Caco-2 (cell line): ENCODE measurements around the gene ABCG5. TPM values are rescaled to one million over a fixed set of nuclear protein-coding genes. Genes with fewer than 3 reads are reported as not detected.

ENCODE experiments used
- BruUV-seq: library from RNA; stranded (reverse); fragments of 400-500 nt; replicated peaks from 2 replicates; lab custom pipeline; 2021; lab: Mats Ljungman, UMichigan
- CTCF ChIA-PET: fragments of 300-600 bp; sonication (Branson Sonifier 250); formaldehyde crosslinking; loops from one replicate; lab custom pipeline; 2022; ENCODE audit warnings: antibody characterized with exemption; lab: Charles Lee
- POLR2A ChIA-PET: fragments of 300-600 bp; sonication (Branson Sonifier 250); formaldehyde crosslinking; loops from one replicate; lab custom pipeline; 2022; ENCODE audit warnings: antibody characterized with exemption; lab: Charles Lee
- DNase-seq, 2 experiments: peaks; one replicate each; pipeline versions ENCODE4 v3.0.0 to v3.0.0-alpha.2; 2020 to 2022
- H3K27me3 ChIP-seq: replicated peaks from 2 replicates; pipeline ENCODE4 v1.6.0; 2011; ENCODE audit warnings: low read length; ENCODE audit not compliant: control insufficient read depth, insufficient read depth
- H3K36me3 ChIP-seq: 2 replicates; pipeline ENCODE4 v1.5.1; 2011; ENCODE audit warnings: low read length; ENCODE audit not compliant: control insufficient read depth, insufficient read depth
- H3K4me1 ChIP-seq: fragments of 250-450 bp; sonication (Bioruptor Pico); 2 replicates; pipeline ENCODE4 v1.5.1; 2020; ENCODE audit warnings: mild to moderate bottlenecking
- H3K4me3 ChIP-seq: 2 replicates; pipeline ENCODE4 v1.5.1; 2011; ENCODE audit warnings: low read depth, mild to moderate bottlenecking, control low read depth, low read length
- H3K9me3 ChIP-seq: fragments of 250-450 bp; sonication (Bioruptor Pico); 2 replicates; pipeline ENCODE4 v1.5.1; 2020; ENCODE audit warnings: mild to moderate bottlenecking, moderate library complexity
- H3K27ac Mint-ChIP-seq: one replicate; pipeline ENCODE4 v1.8.0; 2022; ENCODE audit warnings: mixed read lengths; ENCODE audit not compliant: unreplicated experiment
- H3K27me3 Mint-ChIP-seq: one replicate; pipeline ENCODE4 v1.8.0; 2022; ENCODE audit warnings: mixed read lengths; ENCODE audit not compliant: insufficient read depth, unreplicated experiment
- H3K36me3 Mint-ChIP-seq: one replicate; pipeline ENCODE4 v1.8.0; 2022; ENCODE audit warnings: mild to moderate bottlenecking, mixed read lengths; ENCODE audit not compliant: insufficient read depth, unreplicated experiment
- H3K4me1 Mint-ChIP-seq: one replicate; pipeline ENCODE4 v1.8.0; 2022; ENCODE audit warnings: low read depth, mixed read lengths; ENCODE audit not compliant: unreplicated experiment
- H3K4me3 Mint-ChIP-seq: one replicate; pipeline ENCODE4 v1.8.0; 2022; ENCODE audit warnings: mild to moderate bottlenecking, moderate library complexity, mixed read lengths; ENCODE audit not compliant: unreplicated experiment
- H3K9me3 Mint-ChIP-seq: one replicate; pipeline ENCODE4 v1.8.0; 2022; ENCODE audit warnings: mixed read lengths; ENCODE audit not compliant: unreplicated experiment
- CTCF ChIP-seq, 2 experiments: fragments of 200-600 bp in 1 of 2; IDR thresholded peaks; 1 replicate in 1 of 2; 2 replicates in 1 of 2; pipeline versions ENCODE4 v1.5.1 to v1.8.0; 2011 to 2022; ENCODE audit warnings: antibody characterized with exemption in 1 of 2, control low read depth in 1 of 2, inconsistent platforms in 1 of 2, low read depth in 1 of 2, low read length in 1 of 2, mild to moderate bottlenecking in 1 of 2, moderate library complexity in 1 of 2; ENCODE audit not compliant: insufficient read depth in 1 of 2, severe bottlenecking in 1 of 2, unreplicated experiment in 1 of 2
- intact Hi-C: fragments of 100-400 bp; cut with micrococcal nuclease; formaldehyde crosslinking; loops from one replicate; pipeline ENCODE4 v1.10.0; 2022; ENCODE audit not compliant: unreplicated experiment
- total RNA-seq: library from RNA; stranded (reverse); gene quantifications from 2 replicates; pipeline ENCODE4 v1.2.3, GENCODE V29; 2022

The ABCG5 gene
- total RNA-seq, 1 experiment from 2014 or later: not detected

DNA sequence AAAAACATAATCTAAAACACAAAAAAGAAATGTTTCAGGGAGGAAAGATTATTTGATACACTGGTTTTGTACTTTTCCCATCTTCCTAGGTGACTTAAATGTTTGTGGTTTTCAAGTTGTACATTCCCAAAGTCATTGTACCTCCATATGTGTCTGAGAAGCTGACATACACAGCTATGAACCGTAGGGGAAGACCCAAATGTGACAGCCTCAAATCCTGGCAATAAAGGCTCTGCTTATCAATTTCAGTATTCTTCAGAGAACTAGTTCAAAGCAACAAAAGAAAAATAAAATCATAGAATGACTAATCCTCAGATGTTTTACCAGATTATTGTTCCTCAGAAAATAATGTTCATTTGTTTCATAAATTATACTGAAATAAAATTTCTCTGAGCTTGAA, 62.3 kb downstream of the ABCG5 start:
- Mint-ChIP-seq H3K4me3 (no peak overlapping the region), H3K36me3 (peaks cover 6% of the 10 kb centered on the region), H3K27ac (no peak overlapping the region), H3K4me1 (peaks cover 4% of the 10 kb centered on the region), H3K9me3 (no peaks in the 10 kb centered on the region), H3K27me3 (no peaks in the 10 kb centered on the region)
- H3K9me3 ChIP-seq: no peaks in the 10 kb centered on the region
- POLR2A ChIA-PET: no interaction called here
- intact Hi-C loops: no loop called here
- DNase-seq: no peak
- H3K27me3 ChIP-seq: no peaks in the 10 kb centered on the region
- BruUV-seq: no TSS peak
- TF ChIP-seq CTCF (IDR thresholded peaks at IDR 0.05; ENCODE audit: insufficient read depth in 1 of 2, low read depth in 1 of 2, low read length in 1 of 2, severe bottlenecking in 1 of 2, unreplicated experiment in 1 of 2): no peak
- CTCF ChIA-PET: no interaction called here
- no peak overlapping the region for H3K4me3 ChIP-seq
- H3K4me1 ChIP-seq: no peaks in the 10 kb centered on the region
- no peaks in the 10 kb centered on the region for H3K36me3 ChIP-seq

GRCh38 chr2:43774617-43775016, 64.0 kb downstream of the ABCG5 start:
- ChIA-PET POLR2A (interaction anchor here (1.4 kb wide), 1 partner anchor 178 kb away, joined by 5 read pairs; the partner anchor contains the start of gene THADA), CTCF (interaction anchor here (0.6 to 1.4 kb wide), 2 partner anchors 170 to 1281 kb away, joined by 3 to 7 read pairs; no protein-coding TSS in a partner anchor)
- Mint-ChIP-seq H3K4me3 (peak overlapping the region; percentile 84), H3K27ac (peak overlapping the region; percentile 95), H3K36me3 (peaks cover 6% of the 10 kb centered on the region), H3K27me3 (no peaks in the 10 kb centered on the region), H3K9me3 (no peaks in the 10 kb centered on the region), H3K4me1 (peaks cover 4% of the 10 kb centered on the region)
- DNase-seq: no peak
- intact Hi-C loops: loop anchor here (1.0 kb wide), 1 partner anchor 174 kb away; no protein-coding TSS in a partner anchor
- no peak for TF ChIP-seq CTCF (IDR thresholded peaks at IDR 0.05; ENCODE audit: insufficient read depth in 1 of 2, low read depth in 1 of 2, low read length in 1 of 2, severe bottlenecking in 1 of 2, unreplicated experiment in 1 of 2)
- H3K4me1 ChIP-seq: no peaks in the 10 kb centered on the region
- H3K4me3 ChIP-seq: peak overlapping the region; percentile 71
- TSS peak; percentile 77 for BruUV-seq
- no peaks in the 10 kb centered on the region for H3K36me3 ChIP-seq
- no peaks in the 10 kb centered on the region for H3K27me3 ChIP-seq
- no peaks in the 10 kb centered on the region for H3K9me3 ChIP-seq

DNA sequence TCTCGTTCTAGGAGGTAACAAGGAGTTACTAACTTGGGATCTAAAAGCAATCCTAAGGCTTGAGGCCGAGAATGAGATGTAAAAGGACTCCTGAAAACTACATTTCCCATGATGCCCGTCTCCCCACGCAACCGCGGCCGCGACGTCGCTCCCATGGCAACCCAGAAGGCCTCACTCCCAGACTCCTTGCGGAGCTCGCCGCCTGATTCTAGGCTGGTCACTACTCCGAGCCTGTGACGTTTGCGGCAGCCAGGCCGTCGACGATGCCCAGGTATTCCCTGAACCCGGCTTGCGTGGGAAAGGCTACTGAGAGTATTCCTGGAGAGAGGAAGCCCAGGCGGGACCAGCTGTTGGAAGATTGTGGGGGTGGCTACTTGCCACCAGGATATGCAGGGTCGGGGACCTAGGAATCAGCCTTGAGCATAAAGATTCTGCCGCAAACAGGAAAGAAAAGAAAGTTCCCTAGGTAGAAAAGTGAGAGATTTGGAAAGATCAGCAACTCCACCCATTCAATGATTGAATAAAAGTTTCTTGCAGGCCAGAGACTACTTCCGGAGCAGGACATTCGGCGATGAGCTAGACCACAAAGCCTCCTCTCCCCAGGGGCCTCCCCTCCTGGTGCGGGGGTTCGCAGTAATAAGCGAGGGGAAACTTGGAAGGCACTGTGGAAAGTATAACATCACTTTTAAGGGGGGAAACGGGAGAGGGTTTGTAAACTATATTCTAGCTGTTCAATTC, 64.6 kb downstream of the ABCG5 start, which contains the start of gene DYNC2LI1:
Gene DYNC2LI1 (plus strand): TSS at position 164 of the 738 bp plus-strand sequence. CDS start 100 bp downstream, at position 264.
- H3K9me3 Mint-ChIP-seq: no peaks in the 10 kb centered on the region
- DNase-seq: peak; percentile 93 to 94
- intact Hi-C loops: loop anchor here (1.0 kb wide), 1 partner anchor 174 kb away; no protein-coding TSS in a partner anchor
- POLR2A ChIA-PET: interaction anchor here (0.6 to 1.4 kb wide), 2 partner anchors 37 to 178 kb away, joined by 3 to 5 read pairs; partner anchors contain the start of gene THADA
- CTCF ChIA-PET: interaction anchor here (0.5 to 1.4 kb wide), 3 partner anchors 22 to 169 kb away, joined by 3 to 7 read pairs (median 3); no protein-coding TSS in a partner anchor
- no peak for TF ChIP-seq CTCF (IDR thresholded peaks at IDR 0.05; ENCODE audit: insufficient read depth in 1 of 2, low read depth in 1 of 2, low read length in 1 of 2, severe bottlenecking in 1 of 2, unreplicated experiment in 1 of 2)
- Histone ChIP-seq H3K27me3 (no peaks in the 10 kb centered on the region), H3K9me3 (no peaks in the 10 kb centered on the region), H3K4me3 (peak within 1 kb of the TSS; percentile 71), H3K4me1 (no peaks in the 10 kb centered on the region), H3K36me3 (no peaks in the 10 kb centered on the region)
- H3K27me3 Mint-ChIP-seq: no peaks in the 10 kb centered on the region
- no TSS peak for BruUV-seq
- peaks cover 4% of the 10 kb centered on the region for H3K4me1 Mint-ChIP-seq
- peak within 1 kb of the TSS; percentile 84 for H3K4me3 Mint-ChIP-seq
- H3K27ac Mint-ChIP-seq: peak within 1 kb of the TSS; percentile 95
- peaks cover 6% of the 10 kb centered on the region for H3K36me3 Mint-ChIP-seq
